PFSK-1 (cell line): Measurements from ENCODE around the gene MAGOH.

Experiments
- FOXP2 ChIP-seq: optimal IDR thresholded peaks from 2 replicates; pipeline ENCODE3; 2011; ENCODE audit warnings: borderline replicate concordance, control low read depth, inconsistent platforms; ENCODE audit not compliant: insufficient read depth; ENCODE audit errors: extremely low read length, extremely low read depth
- POLR2AphosphoS5 ChIP-seq: IDR thresholded peaks from 2 replicates; pipeline ENCODE4 v1.6.1; 2012; ENCODE audit warnings: low read depth, mild to moderate bottlenecking, control low read depth, low read length, moderate library complexity
- REST ChIP-seq, 2 experiments: IDR thresholded peaks; 2 replicates each; pipeline versions ENCODE4 v1.6.1 to v1.8.0; 2011 to 2012; ENCODE audit warnings: low read depth in 2 of 2, low read length in 2 of 2, control low read depth in 1 of 2, inconsistent platforms in 1 of 2, mild to moderate bottlenecking in 1 of 2, moderate library complexity in 1 of 2; ENCODE audit not compliant: insufficient read depth in 1 of 2
- SIN3A ChIP-seq: IDR thresholded peaks from 2 replicates; pipeline ENCODE4 v1.6.1; 2012; ENCODE audit warnings: mild to moderate bottlenecking, low read length, moderate library complexity, borderline replicate concordance; ENCODE audit not compliant: insufficient read depth
- TAF1 ChIP-seq: IDR thresholded peaks from 2 replicates; pipeline ENCODE4 v1.6.1; 2012; ENCODE audit warnings: low read length, control low read depth, borderline replicate concordance; ENCODE audit not compliant: insufficient read depth

MAGOH gene

GRCh38 chr1:53277326-53277725 lies 39.0 kb upstream of the MAGOH start:
- TF ChIP-seq SIN3A = no peak

- no peak for TF ChIP-seq SIN3A
- TF ChIP-seq FOXP2 = no peak
- no peak for TF ChIP-seq TAF1
- no peak for TF ChIP-seq POLR2AphosphoS5
- no peak for TF ChIP-seq REST (IDR thresholded peaks at IDR 0.05; ENCODE audit: insufficient read depth in 1 of 2, low read depth in 2 of 2, low read length in 2 of 2)
These were observed 38.6 kb upstream of the MAGOH start for GRCh38 chr1:53276902-53277281.

- TF ChIP-seq TAF1 (no peak), POLR2AphosphoS5 (no peak), REST (IDR thresholded peaks at IDR 0.05; ENCODE audit: insufficient read depth in 1 of 2, low read depth in 2 of 2, low read length in 2 of 2) (no peak), FOXP2 (no peak), SIN3A (no peak)
These were observed 38.0 kb upstream of the MAGOH start for GRCh38 chr1:53276153-53276901.

GRCh38 chr1:53275566-53275965 lies 37.2 kb upstream of the MAGOH start:
- TF ChIP-seq TAF1 (no peak), FOXP2 (no peak), REST (IDR thresholded peaks at IDR 0.05; ENCODE audit: insufficient read depth in 1 of 2, low read depth in 2 of 2, low read length in 2 of 2) (no peak), POLR2AphosphoS5 (no peak), SIN3A (no peak)

- no peak for TF ChIP-seq TAF1
- no peak for TF ChIP-seq POLR2AphosphoS5
- TF ChIP-seq FOXP2 = no peak
- TF ChIP-seq SIN3A = no peak
- TF ChIP-seq REST (IDR thresholded peaks at IDR 0.05; ENCODE audit: insufficient read depth in 1 of 2, low read depth in 2 of 2, low read length in 2 of 2) = no peak
These were observed 36.3 kb upstream of the MAGOH start for GRCh38 chr1:53274541-53275185.
